NCI-H2171 (cell line): ENCODE measurements around the gene TM9SF2.
"Not testable (repeated sequence)": the region's sequence is repeated elsewhere in the genome, so short reads cannot be mapped to it uniquely, and the experiment has no call there.

Experiments
- DNase-seq: peaks from one replicate; lab custom pipeline; 2025; lab: John Stamatoyannopoulos, UW

The TM9SF2 gene

DNA sequence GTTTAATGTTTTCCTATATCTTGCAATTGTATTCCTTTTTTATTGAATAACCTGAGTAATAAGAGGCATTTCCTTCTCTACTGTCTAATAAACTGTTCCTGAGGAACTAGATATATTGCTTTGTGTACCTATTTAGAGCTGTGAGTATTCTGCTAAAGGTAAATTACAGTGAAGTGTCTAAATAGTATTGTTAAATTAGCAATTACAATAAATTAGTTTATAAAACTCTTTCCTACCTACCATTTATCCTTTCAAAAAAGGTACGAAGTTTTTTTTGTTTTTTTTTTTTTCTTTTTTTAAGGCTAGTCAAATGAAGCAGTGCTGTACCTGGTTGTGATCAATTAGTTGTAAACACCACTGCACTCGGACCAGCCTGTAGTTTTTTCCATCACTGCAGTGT lies 34.8 kb downstream of the TM9SF2 start:
- no peak for DNase-seq

DNA sequence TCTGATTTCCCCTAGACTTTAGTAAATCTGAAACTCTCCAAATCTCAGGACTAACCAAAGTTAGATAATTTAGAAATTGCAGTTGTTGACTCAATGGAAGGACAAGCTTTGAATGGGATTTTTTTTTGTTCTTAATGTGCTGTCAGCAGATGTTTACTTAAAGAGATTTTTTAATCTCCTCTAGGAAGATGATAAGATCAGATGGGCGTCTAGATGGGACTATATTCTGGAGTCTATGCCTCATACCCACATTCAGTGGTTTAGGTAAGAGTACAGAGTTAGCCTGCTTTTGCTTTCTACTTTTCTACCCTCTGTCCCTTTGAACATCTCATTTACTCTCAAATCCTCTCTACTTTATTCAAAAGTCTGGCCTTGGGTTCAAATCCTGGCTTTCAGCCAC lies 39.3 kb downstream of the TM9SF2 start:
- no peak for DNase-seq

DNA sequence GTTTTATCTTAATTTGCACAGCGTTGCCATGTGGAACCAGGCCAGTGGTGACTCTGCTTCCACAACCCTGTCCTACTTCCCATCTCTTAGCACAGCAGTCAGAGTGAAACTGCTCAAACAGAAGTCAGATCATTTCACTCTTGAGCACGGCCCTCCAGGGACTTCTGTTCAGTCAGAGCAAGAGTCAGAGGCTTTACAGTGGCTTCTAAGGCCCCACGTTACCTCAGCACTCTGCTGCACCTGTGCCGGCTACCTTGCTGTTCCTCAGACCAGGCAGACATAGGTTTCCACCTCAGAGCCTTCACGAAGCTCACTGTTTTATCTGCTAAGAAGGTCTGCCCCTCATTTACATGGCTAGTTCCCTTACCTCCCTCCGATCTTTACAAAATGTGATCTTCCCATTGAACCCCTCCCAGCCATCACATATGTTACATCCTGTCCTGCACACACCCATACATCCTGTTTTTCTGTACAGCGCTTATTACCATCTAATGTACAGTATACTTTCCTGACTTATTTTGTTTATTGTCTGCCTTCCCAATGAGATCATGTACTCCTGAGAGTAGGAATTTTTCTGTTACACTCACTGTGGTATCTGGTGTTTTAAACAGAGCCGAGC lies 41.6 kb downstream of the TM9SF2 start:
- no peak for DNase-seq

DNA sequence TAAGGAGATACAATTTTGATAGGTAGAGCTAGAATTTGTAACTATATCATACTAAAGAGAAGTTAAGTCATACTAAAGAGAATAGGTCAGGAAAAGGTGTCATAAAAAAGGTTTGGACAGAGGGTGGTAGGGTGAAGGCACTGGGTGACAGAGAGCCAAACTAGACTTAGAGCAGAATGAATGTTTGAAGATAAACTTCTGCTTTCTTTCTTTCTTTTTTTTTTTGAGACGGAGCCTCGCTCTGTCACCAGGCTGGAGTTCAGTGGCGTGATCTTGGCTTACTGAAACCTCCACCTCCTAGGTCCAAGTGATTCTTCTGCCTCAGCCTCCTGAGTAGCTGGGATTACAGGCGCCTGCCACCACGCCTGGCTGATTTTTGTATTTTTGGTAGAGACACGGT lies 44.1 kb downstream of the TM9SF2 start:
- no peak for DNase-seq

DNA sequence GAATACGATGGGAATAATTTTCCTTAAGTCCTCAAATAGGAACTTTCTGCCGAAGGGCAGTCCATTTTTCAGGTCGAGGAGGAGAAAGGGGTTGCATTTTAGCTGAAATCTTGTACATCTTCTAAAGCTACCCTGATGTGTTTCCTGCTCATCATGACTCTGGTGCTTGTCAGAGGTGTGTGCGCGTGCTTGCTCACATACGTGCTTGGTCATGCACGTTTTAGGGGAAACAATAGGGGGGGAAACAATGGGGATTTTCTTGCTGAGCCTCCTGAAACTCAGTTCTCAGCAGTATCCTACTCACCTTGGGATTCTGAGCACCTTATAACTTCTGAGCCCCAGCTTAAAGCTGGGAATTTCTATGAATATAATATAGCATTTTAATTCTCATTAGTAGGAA lies 44.7 kb downstream of the TM9SF2 start:
- no peak for DNase-seq

DNA sequence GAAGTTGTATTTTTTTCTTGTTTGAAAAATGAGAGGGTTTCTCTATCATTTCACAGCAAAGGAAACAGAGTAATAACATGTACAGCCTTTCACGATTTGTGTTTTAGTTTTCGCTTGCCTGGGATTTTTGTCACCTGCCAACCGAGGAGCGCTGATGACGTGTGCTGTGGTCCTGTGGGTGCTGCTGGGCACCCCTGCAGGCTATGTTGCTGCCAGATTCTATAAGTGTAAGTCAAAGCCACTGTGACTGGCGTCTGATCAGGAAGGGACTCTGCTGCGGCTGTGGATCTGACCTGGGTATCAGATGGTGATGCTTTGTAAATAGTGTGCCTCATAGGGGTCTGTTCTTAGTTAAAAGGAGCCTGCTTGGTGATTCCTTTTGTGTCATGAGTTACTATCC lies 45.6 kb downstream of the TM9SF2 start:
- no peak for DNase-seq

DNA sequence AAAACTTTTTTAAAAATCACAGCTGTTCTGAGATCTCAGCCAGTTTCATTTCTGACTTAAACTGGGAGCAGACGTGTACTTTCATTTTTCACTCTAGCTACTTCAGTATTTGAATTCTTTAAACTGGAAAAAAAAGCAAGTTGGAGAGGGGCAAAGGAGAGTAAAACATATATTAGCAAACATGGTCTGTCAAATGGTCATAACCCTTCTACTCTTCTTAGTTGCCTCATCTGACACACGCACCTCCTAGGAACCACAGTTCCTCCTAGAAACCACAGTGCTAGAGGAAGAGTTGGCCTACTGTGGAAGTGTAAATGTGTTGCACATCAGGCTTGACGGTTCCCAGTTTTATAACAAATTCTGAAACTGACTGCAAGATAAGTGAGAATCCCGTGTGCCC lies 47.2 kb downstream of the TM9SF2 start:
- no peak for DNase-seq

DNA sequence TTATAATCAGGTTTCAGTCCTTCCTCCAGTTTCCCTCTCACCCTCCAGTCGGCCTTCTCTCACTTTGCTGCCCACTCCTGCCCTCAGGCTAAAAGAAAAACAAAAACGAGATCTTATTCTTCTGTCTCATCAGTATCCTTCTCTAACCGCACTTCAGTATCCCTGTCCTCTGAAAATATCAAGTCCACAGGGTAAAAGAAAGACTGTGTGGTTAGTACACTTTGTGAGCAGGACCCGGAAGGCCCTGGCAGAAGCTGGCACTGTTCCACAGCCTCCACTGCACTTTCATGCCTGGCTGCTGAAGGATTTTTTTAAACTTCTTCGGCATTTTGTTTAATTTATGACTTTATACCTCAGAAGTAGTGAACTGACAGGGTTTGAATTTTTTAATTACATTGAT lies 51.8 kb downstream of the TM9SF2 start:
- DNase-seq = no peak

DNA sequence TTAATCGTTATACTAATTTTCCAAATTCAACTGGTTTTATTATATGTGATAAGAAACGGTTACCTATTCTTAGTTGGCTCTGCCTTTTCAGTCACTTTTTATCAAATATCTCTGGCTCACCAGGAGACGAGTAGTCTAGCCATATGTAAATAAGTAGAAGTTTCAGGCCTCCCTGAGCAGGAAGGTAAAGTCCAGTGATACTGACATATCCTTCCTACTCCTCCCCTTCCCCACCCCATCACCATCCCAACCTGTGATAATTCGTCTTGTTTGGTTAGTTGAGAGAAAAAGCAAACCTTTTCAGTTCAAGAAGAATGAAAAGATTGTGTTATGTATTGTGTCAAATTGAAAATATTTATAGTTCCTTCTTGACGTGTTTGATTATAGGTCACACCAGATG lies 53.9 kb downstream of the TM9SF2 start:
- no peak for DNase-seq

DNA sequence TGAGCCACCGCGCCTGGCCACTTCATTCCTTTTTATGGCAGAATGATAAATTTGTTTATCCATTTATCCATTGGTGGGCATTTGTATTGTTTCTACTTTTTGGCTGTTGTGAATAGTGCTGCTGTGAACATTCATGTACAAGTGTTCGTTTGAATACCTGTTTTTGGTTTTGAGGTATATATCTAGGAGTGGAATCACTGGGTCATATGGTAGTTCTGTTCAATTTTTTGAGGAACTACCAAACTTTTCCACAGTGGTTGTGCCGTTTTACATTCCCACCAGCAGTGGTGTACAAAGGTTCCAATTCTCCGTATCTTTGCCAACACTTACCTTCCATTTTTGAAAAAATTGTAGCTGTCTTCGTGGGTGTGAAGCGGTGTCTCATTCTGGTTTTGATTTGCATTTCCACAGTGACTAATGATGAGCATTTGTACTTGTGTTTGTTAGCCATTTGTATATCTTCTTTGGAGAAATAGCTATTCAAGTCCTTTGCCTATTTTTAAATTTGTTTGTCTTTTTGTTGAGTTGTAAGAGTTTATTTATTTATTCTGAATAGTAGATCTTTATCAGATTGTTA lies 55.7 kb downstream of the TM9SF2 start:
- no peak for DNase-seq

DNA sequence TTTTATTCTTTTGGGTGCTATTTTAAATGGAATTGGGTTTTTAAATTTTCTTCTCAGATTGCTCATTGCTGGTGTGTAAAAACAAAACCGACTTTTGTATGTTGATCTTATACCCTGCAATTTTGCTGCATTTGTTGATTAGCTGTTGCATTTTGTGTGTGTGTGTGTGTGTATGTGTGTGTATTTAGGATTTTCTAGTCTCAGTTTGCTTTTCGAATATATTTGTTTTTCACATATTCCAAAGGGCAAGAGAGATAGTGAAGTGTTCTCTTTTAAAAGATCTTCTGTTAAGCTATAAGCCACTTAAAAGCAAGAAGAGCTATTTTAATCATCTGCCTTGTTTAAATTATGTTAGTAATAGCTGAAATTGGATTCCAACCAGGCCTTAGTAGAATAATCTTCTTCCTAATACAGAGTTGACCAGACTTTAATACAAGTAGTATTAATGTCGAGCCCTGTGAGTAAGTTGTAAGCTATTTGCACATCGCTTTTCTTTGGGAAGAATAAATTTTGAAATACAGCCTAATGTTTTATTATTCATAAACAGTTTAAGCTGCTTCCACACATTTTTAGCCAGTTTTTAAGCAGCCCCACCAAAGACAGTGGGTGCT lies 57.4 kb downstream of the TM9SF2 start:
- no peak for DNase-seq

DNA sequence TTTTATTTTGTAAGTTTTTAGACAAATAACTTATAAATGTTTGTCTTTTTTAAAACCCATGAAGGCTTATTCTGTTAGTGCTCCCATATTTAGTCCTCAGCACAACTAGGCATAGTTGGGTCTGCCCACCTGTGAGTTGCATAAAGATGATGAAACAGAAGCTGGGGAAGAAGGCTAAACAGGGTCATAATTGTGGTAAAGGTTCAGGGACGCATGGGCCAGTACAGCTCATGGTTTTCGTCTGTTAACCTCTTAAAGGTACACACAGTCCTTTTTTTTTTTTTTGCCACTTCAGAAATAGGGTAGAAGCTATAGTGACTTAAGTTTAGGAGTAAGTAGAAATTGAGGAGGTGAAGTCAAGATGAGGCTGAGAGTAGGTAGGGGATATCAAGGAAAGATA lies 58.3 kb downstream of the TM9SF2 start:
- DNase-seq = no peak

DNA sequence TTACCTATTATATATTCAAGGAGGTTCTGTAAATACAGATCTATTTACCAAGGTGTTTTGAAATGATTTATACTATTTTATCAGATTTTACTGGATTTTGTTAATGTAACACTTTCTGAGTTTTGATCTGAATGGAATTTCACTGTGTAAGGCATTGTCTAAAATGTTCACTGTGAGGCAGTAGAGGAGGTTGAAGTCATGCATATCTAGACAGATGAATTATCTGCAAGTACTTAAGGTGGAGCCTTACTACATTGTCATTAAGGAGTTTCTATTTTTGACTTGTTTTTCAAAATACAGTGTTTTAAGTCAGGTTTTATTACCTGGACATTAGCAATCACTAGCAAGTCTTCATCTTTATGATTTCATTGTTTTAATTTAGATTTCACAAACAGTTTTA lies 62.1 kb downstream of the TM9SF2 start:
- DNase-seq = no peak

DNA sequence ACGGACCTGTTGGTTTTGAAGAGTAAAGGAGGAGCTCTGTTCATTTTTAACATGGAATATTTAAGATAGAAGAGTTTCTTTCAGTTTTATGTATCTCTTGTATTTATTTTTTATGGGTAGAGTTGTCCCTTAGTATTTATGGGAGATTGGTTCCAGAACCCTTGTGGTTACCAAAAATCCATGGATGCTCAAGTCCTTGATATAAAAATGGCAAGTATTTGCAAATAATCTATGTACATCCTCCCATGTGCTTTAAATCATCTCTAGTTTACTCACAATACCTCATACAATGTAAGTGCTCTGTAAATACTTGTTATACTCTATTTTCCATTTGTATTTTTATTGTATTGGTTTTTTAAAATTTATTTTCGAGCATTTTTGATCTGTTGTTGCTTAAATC lies 63.1 kb downstream of the TM9SF2 start:
- no peak for DNase-seq

DNA sequence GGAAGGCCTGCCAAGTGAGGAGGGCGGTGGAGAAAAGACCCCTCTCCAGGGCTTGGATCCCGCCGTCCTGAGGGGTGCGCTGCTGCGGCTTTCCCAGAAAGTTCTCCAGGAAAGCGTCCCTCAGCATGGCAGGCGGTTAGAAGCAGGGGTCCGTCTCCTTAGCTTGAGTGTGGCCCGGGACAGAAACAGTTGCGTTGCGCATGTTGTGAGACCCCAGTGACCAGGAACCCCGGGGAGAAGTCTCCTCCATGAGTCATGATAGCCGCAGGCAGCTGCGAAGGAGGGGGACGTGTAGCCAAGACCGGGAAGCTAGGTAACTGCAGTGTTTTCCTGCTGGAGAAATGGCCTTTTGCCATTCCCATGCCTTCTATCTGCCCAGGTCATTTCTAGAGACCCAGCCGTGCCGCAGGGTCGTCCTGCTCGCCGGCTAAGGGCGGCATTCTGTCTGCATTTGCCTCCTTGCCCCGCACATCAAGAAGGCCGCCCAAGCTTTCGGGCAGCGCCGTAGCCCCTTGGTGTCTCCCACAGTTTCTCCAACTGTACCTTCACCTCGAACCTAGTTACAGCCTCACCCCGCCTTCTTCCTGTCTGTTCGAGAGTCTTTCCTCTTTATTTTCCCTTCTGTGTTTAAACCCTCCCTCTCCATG lies 64.3 kb downstream of the TM9SF2 start:
- DNase-seq = no peak

DNA sequence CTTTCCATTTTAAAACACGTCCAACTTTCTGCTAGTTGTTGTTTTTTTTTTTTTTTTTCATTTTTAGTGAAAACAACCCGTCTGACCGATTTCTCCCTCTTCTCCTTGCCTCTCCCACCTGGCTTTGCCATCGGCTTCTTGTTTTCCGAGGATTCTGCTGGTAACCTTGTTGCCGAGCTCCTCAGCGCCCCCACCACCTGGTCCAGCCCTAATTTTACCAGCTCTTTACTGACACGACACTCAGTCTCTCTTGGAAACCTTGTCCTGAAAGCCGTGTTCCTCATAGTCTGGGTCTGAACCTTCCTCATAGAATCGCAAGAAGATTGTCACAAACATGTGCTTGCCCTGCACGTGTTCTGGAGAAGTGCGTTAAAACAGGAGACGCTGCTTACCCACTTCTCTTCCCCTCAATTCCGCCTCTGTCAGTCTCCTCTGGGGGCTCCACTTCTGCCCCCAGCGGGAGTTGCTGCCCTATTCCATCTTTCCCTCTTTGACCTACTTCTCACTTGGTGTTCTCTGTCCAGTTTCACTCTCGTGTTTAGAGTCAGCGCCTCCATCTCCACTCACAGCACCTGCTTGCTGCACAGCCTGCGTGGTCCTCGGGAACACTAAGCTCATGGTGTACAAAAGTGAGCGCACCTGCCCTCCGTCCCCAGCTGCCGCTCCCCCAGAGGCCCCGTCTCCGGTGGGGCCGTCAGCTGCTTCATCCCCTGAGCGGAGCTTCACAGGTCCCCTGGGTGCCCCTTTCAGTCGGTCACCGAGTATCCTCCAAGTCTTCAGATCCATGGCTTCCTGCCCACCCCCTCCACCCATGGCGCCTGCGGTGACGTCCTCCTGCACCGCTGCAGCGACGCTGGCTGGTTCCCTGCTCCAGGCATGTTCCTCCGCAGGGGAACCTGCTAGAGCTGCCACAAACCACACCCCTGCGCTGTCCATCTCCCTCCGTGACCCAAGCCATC lies 65.1 kb downstream of the TM9SF2 start:
- no peak for DNase-seq

DNA sequence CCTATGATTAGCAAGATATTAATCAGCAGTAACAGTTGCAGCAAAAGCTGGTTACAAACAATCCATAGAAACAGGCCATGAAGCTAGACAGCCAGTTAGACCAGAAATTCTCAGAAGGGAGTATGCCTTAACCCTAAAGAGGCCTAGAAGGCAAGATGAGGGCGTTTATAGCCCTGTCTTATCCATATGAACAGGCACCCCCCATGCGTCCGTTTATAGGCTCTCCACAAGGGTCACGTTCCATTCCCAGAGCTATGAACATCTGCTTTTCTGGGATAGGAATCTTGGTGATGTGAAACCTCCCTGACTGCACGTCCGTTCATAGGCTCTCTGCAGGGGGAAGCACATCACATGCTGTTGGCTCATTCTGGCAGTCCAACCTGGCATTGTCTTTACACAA lies 67.6 kb downstream of the TM9SF2 start:
- DNase-seq = not testable (repeated sequence)

DNA sequence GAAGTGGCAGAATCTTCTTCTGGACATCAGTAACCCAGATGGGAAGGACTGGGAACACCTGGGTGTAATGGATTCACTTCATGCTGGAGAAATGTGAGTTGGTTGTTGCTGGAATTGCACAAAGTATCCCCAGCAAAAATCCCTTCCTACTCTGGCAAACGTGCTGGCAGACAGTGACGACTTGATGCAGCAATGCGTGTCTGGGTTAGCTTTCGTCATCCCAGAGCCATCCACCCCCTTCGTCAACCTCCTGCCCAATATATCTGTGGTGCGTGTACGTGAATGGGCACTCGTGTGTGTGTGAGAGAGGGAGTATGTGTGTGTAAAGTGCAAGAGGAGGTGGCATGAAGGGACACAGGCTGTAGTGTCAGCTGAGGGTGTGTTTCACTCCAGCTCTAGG lies 70.9 kb downstream of the TM9SF2 start:
- DNase-seq = no peak

DNA sequence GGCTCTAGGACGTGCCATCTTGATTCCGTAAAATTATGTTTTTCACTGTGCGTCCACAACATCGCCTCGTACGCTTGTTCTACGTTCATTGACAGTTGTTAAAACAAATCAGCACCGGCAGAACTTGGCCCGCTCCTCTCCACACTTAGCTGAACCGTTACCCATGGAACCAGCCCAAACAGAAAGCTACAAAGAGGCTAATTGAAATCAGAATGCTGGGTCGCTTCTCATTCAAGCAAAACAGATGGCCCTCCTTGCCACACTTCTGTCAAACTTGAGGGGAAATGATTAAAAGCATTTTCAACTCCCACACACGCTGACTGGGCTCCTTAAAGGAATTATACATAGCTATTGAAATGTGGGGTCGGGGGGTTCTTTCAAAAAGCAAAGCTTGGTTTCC lies 71.6 kb downstream of the TM9SF2 start:
- no peak for DNase-seq

DNA sequence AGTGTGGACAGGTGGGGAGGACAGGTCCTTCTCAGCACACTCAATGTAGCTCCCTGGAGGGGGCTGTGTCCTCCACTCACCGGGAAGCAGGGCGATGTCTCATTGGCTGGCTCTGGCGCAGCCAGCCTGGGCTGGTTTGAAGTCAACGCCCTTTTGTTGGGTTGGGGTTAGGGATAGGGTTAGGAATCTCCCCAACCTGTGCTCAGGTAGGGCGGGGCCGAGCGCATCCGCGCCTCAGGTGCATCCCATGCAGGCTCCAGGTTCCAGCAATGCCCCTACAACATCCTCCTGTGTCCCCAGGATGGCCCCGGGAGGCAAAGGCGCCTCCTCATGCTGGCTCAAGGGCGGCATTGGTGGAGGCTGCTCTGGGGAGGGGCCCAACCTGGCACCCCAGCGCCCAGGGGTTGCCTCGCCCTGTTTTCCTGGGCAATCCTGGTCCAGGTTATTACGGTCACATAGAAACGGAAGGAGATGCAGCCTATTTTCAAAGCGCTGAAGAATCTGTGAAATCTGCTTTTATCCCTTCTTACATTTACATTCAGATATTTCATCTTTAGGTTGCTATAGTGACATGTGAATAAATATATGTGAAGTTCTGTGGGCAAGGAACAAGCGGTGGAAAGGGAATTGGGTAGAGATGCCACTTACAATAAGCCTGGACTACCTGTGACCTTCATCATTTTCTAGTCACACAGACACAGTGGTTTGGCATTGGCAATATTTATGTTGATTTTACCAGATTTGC lies 74.3 kb downstream of the TM9SF2 start:
- DNase-seq = no peak
